Ishikawa (cell line): ENCODE measurements around the gene IPCEF1.

Source experiments
- CEBPB ChIP-seq: IDR thresholded peaks from 2 replicates; pipeline ENCODE4 v1.6.1; 2012
- CREB1 ChIP-seq: IDR thresholded peaks from 2 replicates; pipeline ENCODE4 v1.6.1; 2012; ENCODE audit warnings: low read depth
- EGR1 ChIP-seq: IDR thresholded peaks from 2 replicates; pipeline ENCODE4 v1.6.1; 2012
- EP300 ChIP-seq: IDR thresholded peaks from 2 replicates; pipeline ENCODE4 v1.6.1; 2012; ENCODE audit warnings: borderline replicate concordance
- FOXM1 ChIP-seq: IDR thresholded peaks from 2 replicates; pipeline ENCODE4 v1.6.1; 2012; ENCODE audit warnings: low read depth, borderline replicate concordance
- NFIC ChIP-seq: IDR thresholded peaks from 2 replicates; pipeline ENCODE4 v1.6.1; 2012
- RAD21 ChIP-seq: IDR thresholded peaks from 2 replicates; pipeline ENCODE4 v1.6.1; 2012; ENCODE audit warnings: low read depth
- TAF1 ChIP-seq: IDR thresholded peaks from 2 replicates; pipeline ENCODE4 v1.6.1; 2012; ENCODE audit warnings: low read depth, mild to moderate bottlenecking
- TCF12 ChIP-seq: IDR thresholded peaks from 2 replicates; pipeline ENCODE4 v1.6.1; 2012; ENCODE audit warnings: low read depth
- TEAD4 ChIP-seq: IDR thresholded peaks from 2 replicates; pipeline ENCODE4 v1.6.1; 2012
- YY1 ChIP-seq: IDR thresholded peaks from 2 replicates; pipeline ENCODE4 v1.6.1; 2012; ENCODE audit warnings: low read depth
- ZBTB7A ChIP-seq: IDR thresholded peaks from 2 replicates; pipeline ENCODE4 v1.6.1; 2012; ENCODE audit warnings: low read depth
- TF ChIP-seq, protein P1 (sequence below): IDR thresholded peaks from 2 replicates; pipeline ENCODE4 v1.6.1; 2012
- TF ChIP-seq, protein P2 (sequence below): IDR thresholded peaks from 2 replicates; pipeline ENCODE4 v1.6.1; 2012; ENCODE audit warnings: low read depth, mild to moderate bottlenecking
- TF ChIP-seq, protein P3 (sequence below): IDR thresholded peaks from 2 replicates; pipeline ENCODE4 v1.6.1; 2012

IPCEF1 gene

DNA sequence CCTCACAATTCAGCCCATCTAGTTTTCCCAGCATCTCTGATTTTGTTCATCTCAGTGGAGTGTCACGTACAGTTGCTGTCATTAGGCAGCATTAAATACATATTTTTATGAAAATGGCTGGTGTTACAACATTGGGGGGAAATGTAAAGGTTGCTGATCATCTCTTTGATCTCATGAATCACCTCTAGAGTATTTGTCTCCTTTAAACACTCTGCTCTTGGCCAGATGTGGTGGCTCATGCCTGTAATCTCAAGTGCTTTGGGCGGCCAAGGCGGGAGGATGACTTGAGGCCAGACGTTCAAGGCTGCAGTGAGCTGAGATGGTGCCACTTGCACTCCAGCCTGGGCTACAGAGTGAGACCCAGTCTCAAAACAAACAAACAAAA, 128.1 kb downstream of the IPCEF1 start:
- TF ChIP-seq, protein P1, sequence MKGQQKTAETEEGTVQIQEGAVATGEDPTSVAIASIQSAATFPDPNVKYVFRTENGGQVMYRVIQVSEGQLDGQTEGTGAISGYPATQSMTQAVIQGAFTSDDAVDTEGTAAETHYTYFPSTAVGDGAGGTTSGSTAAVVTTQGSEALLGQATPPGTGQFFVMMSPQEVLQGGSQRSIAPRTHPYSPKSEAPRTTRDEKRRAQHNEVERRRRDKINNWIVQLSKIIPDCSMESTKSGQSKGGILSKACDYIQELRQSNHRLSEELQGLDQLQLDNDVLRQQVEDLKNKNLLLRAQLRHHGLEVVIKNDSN = no peak
- TF ChIP-seq ZBTB7A (no peak), EP300 (no peak), TCF12 (no peak), NFIC (no peak), CEBPB (no peak), TAF1 (no peak), RAD21 (no peak), YY1 (no peak), TEAD4 (no peak)
- TF ChIP-seq, protein P2, sequence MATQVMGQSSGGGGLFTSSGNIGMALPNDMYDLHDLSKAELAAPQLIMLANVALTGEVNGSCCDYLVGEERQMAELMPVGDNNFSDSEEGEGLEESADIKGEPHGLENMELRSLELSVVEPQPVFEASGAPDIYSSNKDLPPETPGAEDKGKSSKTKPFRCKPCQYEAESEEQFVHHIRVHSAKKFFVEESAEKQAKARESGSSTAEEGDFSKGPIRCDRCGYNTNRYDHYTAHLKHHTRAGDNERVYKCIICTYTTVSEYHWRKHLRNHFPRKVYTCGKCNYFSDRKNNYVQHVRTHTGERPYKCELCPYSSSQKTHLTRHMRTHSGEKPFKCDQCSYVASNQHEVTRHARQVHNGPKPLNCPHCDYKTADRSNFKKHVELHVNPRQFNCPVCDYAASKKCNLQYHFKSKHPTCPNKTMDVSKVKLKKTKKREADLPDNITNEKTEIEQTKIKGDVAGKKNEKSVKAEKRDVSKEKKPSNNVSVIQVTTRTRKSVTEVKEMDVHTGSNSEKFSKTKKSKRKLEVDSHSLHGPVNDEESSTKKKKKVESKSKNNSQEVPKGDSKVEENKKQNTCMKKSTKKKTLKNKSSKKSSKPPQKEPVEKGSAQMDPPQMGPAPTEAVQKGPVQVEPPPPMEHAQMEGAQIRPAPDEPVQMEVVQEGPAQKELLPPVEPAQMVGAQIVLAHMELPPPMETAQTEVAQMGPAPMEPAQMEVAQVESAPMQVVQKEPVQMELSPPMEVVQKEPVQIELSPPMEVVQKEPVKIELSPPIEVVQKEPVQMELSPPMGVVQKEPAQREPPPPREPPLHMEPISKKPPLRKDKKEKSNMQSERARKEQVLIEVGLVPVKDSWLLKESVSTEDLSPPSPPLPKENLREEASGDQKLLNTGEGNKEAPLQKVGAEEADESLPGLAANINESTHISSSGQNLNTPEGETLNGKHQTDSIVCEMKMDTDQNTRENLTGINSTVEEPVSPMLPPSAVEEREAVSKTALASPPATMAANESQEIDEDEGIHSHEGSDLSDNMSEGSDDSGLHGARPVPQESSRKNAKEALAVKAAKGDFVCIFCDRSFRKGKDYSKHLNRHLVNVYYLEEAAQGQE = no peak

DNA sequence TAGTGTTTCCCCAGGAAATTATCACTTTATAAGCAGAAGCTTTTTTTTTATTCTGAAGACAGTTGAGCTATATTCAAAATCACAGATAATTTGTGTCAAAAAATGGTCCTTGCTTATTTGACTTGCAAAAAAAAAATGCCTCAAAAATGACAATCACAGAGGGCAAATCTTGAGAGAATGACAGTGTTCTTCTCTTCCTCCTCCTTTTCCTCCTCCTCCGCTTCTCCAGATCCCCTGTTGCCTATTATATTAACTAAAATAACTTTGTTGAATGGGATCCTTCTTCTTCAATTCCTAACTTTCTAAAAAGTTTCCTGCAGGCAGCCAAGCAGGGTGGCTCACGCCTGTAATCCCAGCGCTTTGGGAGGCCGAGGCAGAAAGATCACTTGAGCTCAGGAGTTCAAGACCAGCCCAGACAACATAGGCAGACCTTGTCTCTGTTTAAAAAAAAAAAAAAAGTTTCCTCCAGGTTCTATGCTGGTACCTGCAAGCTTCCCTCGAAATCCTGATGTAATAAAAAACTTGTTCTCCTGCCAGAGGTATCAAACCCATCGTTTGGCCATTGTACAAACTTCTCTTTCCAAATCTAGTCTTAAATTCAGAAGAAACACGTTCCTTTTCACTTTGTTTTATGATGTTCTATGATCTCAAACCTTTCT, 128.6 kb downstream of the IPCEF1 start:
- TF ChIP-seq TCF12 (no peak), TEAD4 (no peak), EGR1 (no peak), CREB1 (no peak), EP300 (no peak)
- TF ChIP-seq, protein P3, sequence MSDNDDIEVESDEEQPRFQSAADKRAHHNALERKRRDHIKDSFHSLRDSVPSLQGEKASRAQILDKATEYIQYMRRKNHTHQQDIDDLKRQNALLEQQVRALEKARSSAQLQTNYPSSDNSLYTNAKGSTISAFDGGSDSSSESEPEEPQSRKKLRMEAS = no peak

DNA sequence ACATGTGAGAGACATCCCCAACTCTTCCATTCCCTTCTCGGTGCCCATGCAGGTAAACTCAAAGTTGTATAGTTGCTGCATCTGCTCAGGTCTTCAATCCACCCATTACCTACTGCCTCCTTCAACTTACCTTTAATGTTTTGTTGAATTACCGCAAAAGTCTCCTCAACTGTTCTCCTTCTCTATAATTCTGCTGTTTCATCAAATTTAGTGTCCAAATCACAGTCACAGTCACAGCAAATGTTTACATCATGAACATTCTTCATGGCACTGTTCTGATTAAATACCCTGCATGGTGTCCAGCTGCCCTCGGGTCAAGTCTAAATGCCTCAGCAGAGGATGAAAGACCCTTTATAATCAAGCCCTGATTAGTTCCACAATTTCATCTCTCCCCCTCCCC, 130.1 kb downstream of the IPCEF1 start:
- TF ChIP-seq TCF12 = no peak
- no peak for TF ChIP-seq RAD21
- TF ChIP-seq YY1 = no peak
- no peak for TF ChIP-seq EGR1
- TF ChIP-seq, protein P3 = no peak
- no peak for TF ChIP-seq EP300
- TF ChIP-seq ZBTB7A = no peak
- no peak for TF ChIP-seq CEBPB
- TF ChIP-seq, protein P1 = no peak
- TF ChIP-seq CREB1 = no peak
- TF ChIP-seq FOXM1 = no peak
- no peak for TF ChIP-seq NFIC
- TF ChIP-seq TEAD4 = no peak
- TF ChIP-seq, protein P2 = no peak
- TF ChIP-seq TAF1 = no peak

DNA sequence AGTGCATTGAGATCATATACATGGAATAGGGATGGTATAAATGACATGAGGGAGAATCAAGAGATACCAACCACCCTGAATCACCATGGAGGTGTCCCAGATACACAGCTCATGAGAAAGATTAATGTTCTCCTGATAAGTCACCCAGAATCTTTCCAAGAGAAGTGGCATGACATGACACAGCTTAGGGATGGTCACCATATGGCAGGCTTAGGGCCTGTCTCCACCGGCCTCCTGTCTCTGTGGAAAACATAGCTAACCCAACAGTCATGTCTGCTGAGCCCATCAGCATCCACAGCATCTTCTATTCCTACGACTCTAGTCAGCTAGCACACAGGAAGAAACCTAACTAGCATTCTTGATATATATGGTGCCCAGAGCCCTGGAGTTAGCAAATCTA, 133.3 kb downstream of the IPCEF1 start:
- TF ChIP-seq, protein P2 = no peak
- TF ChIP-seq ZBTB7A = no peak
- TF ChIP-seq, protein P1 = no peak
- no peak for TF ChIP-seq NFIC
- TF ChIP-seq TCF12 = no peak
- no peak for TF ChIP-seq EGR1
- TF ChIP-seq TAF1 = no peak
- TF ChIP-seq CEBPB = no peak
- no peak for TF ChIP-seq RAD21
- TF ChIP-seq, protein P3 = no peak
- no peak for TF ChIP-seq TEAD4
- no peak for TF ChIP-seq EP300
- TF ChIP-seq CREB1 = no peak
- no peak for TF ChIP-seq FOXM1
- TF ChIP-seq YY1 = no peak
